ENCODE data around the gene U2AF2.

DNA sequence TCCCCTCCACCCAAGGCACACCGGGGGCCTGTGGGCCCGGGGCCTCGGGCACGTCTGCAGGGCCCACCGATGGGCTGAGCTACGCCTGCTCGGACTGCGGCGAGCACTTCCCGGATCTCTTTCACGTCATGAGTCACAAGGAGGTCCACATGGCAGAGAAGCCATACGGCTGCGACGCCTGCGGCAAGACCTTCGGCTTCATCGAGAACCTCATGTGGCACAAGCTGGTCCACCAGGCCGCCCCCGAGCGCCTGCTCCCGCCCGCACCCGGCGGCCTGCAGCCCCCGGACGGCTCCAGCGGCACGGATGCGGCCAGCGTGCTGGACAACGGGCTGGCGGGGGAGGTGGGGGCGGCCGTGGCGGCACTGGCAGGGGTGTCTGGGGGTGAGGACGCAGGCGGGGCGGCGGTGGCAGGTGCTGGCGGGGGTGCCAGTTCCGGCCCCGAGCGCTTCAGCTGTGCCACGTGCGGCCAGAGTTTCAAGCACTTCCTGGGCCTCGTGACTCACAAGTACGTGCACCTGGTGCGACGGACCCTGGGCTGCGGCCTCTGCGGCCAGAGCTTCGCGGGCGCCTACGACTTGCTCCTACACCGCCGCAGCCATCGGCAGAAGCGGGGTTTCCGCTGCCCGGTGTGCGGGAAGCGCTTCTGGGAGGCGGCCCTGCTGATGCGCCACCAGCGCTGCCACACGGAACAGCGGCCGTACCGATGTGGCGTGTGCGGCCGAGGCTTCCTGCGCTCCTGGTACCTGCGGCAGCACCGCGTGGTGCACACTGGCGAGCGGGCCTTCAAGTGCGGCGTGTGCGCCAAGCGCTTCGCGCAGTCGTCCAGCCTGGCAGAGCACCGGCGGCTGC, 39.1 kb upstream of the U2AF2 start:
- TF ChIP-seq, protein P1, sequence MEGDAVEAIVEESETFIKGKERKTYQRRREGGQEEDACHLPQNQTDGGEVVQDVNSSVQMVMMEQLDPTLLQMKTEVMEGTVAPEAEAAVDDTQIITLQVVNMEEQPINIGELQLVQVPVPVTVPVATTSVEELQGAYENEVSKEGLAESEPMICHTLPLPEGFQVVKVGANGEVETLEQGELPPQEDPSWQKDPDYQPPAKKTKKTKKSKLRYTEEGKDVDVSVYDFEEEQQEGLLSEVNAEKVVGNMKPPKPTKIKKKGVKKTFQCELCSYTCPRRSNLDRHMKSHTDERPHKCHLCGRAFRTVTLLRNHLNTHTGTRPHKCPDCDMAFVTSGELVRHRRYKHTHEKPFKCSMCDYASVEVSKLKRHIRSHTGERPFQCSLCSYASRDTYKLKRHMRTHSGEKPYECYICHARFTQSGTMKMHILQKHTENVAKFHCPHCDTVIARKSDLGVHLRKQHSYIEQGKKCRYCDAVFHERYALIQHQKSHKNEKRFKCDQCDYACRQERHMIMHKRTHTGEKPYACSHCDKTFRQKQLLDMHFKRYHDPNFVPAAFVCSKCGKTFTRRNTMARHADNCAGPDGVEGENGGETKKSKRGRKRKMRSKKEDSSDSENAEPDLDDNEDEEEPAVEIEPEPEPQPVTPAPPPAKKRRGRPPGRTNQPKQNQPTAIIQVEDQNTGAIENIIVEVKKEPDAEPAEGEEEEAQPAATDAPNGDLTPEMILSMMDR (IDR thresholded peaks at IDR 0.05), result no peak
- TF ChIP-seq POLR2A (IDR thresholded peaks at IDR 0.05), result no peak

All from vagina (tissue), 2 donors.